ENCODE data around the gene PRXL2A.

GRCh38 chr10:80473692-80474596, 65.6 kb downstream of the PRXL2A start:
- TF ChIP-seq CTCF (IDR thresholded peaks at IDR 0.05; ENCODE audit: insufficient read depth, low read depth, low read length) = no peak
- TF ChIP-seq EZH2 (IDR thresholded peaks at IDR 0.05; ENCODE audit: insufficient read depth, low read length) = no peak
